ENCODE measurements around the gene STIP1. TPM values are rescaled to one million over a fixed set of nuclear protein-coding genes. Genes with fewer than 3 reads are reported as not detected.

Gene STIP1
- total and polyA plus RNA-seq, 10 of the 15 experiments (the other 5 are each of a cell fraction or from before 2014, with no cell fraction given): 25.2 to 291 (median 191) TPM

- RAD21 ChIA-PET (ENCODE audit: unreplicated experiment): interaction anchor here (0.6 to 1.9 kb wide), 5 partner anchors 148 to 381 kb away, joined by 3 to 7 read pairs (median 4); partner anchors contain the start of gene MARK2
- SMC1A ChIA-PET (ENCODE audit: uncharacterized antibody, unreplicated experiment): interaction anchor here (0.7 to 1.2 kb wide), 2 partner anchors 142 to 311 kb away, joined by 3 to 6 read pairs; no protein-coding TSS in a partner anchor
- no TSS peak for BruUV-seq (replicated peaks)
- DNase-seq (ENCODE audit: low read depth, low spot score) (no peak), FAIRE-seq (peak; percentile 31), ATAC-seq (peak; percentile 83)
- no peak overlapping the region for H3K27ac ChIP-seq (ENCODE audit: control insufficient read depth, insufficient read depth)
- TF ChIP-seq CTCF (IDR thresholded peaks at IDR 0.05 in 2 of 3, conservative IDR thresholded peaks at IDR 0.05 in 1 of 3; ENCODE audit: control insufficient read depth in 2 of 3, extremely low read depth in 1 of 3, insufficient read depth in 1 of 3, low read depth in 3 of 3, low read length in 3 of 3) (peak; percentile 87 to 89 (median 87)), SMC3 (IDR thresholded peaks at IDR 0.05; ENCODE audit: borderline replicate concordance, low read length) (peak; percentile 86), BRCA1 (IDR thresholded peaks at IDR 0.05; ENCODE audit: low read depth, low read length) (no peak), YY1 (IDR thresholded peaks at IDR 0.05; ENCODE audit: low read depth, low read length) (0 out of 2 replicates have a peak, but pooled peaks have one; percentile 28), RAD21 (IDR thresholded peaks at IDR 0.05; ENCODE audit: insufficient read depth, low read depth, low read length) (peak; percentile 92)
- intact Hi-C loops (cut with micrococcal nuclease; ENCODE audit: unreplicated experiment) (loop anchor here (1.0 to 5.0 kb wide), 4 partner anchors 46 to 381 kb away; no protein-coding TSS in a partner anchor), in situ Hi-C loops (cut with MboI) (loop anchor here (5.0 kb wide), 2 partner anchors 146 to 311 kb away; partner anchors contain the start of gene MARK2)
- no peaks in the 10 kb centered on the region for H3K79me2 ChIP-seq (ENCODE audit: control insufficient read depth, insufficient read depth, low read length)
- 0 out of 2 replicates have a peak, but pooled peaks cover 3% of the 10 kb centered on the region for H4K20me1 ChIP-seq (ENCODE audit: control insufficient read depth, insufficient read depth)
- no peaks in the 10 kb centered on the region for H3K9me3 ChIP-seq (replicated peaks; ENCODE audit: control insufficient read depth, insufficient read depth, low read length)
- POLR2A ChIA-PET: no interaction called here
- no peak overlapping the region for H3K4me2 ChIP-seq (ENCODE audit: control insufficient read depth, insufficient read depth)
- H3K4me1 ChIP-seq (ENCODE audit: control insufficient read depth, insufficient read depth, low read length): peaks cover 6% of the 10 kb centered on the region
- no peaks in the 10 kb centered on the region for H3K36me3 ChIP-seq (ENCODE audit: control insufficient read depth in 2 of 2, insufficient read depth in 2 of 2, low read length in 1 of 2)
- no peak overlapping the region for H3K4me3 ChIP-seq
- CTCF ChIA-PET: interaction anchor here (0.7 to 8.8 kb wide), 15 partner anchors 15 to 403 kb away, joined by 3 to 68 read pairs (median 4); partner anchors contain the start of gene MARK2
- no peak overlapping the region for H2AFZ ChIP-seq (ENCODE audit: control insufficient read depth, low read depth, low read length)
- 36% methylated on average over 19 of the region's 19 CpGs for WGBS (ENCODE audit: insufficient coverage, insufficient replicate concordance, low lambda C conversion rate, missing lambda C conversion rate)
- no peaks in the 10 kb centered on the region for H3K27me3 ChIP-seq (replicated peaks in 1 of 2; ENCODE audit: control insufficient read depth in 2 of 2, insufficient read depth in 2 of 2, low read length in 1 of 2)
- no peak overlapping the region for H3K9ac ChIP-seq (ENCODE audit: control insufficient read depth, insufficient read depth, low read length)
These were observed 37.6 kb upstream of the STIP1 start for GRCh38 chr11:64148226-64148916.

All from GM12878 (cell line).